Activated CD4-positive, alpha-beta T cell treated with anti-CD3 and anti-CD28 coated beads, Interleukin-2, Interleukin-4, amounts not matched to agents 100 ng/mL and 50 ng/mL, durations not matched to agents 16 hours and 8 hours (primary cell): ENCODE results near the gene TNS4.

ENCODE experiments used
- DNase-seq: peaks from one replicate; pipeline ENCODE4 v3.0.0-alpha.2; 2020; ENCODE audit warnings: low spot score

TNS4 gene

DNA sequence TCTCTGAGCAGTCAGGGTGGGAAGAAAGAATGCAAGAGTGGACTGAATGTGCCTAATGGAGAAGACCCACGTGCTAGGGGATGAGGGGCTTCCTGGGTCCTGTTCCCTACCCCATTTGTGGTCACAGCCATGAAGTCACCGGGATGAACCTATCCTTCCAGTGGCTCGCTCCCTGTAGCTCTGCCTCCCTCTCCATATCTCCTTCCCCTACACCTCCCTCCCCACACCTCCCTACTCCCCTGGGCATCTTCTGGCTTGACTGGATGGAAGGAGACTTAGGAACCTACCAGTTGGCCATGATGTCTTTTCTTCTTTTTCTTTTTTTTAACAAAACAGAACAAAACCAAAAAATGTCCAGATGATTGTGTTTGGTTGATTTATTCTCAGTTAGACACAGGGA is 44.1 kb downstream of the TNS4 start:
- no peak for DNase-seq

DNA sequence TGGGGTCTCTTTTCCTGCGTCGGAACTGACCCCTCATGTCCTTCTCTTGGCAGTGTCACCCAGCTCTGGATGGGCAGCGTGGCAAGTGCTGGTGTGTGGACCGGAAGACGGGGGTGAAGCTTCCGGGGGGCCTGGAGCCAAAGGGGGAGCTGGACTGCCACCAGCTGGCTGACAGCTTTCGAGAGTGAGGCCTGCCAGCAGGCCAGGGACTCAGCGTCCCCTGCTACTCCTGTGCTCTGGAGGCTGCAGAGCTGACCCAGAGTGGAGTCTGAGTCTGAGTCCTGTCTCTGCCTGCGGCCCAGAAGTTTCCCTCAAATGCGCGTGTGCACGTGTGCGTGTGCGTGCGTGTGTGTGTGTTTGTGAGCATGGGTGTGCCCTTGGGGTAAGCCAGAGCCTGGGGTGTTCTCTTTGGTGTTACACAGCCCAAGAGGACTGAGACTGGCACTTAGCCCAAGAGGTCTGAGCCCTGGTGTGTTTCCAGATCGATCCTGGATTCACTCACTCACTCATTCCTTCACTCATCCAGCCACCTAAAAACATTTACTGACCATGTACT is 44.9 kb downstream of the TNS4 start:
- no peak for DNase-seq

DNA sequence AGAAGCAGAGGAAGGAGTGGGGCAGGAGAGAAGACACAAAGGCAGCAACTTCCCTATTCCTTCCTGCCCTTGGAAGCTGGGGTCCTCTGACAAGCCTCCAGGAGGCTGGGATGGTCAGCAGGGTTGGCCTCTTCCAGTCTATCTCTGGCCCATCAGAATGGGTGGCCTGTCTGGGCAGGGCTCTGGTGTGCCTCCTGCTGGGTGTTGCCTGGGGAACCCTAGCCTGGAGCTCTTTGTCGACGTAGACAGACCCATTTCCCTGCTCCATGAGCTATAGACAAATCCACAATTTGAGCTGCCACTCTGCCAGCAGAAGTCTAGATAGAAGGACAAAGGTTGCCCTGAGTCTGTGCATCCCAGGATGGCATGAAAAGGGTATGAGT is 46.8 kb downstream of the TNS4 start:
- DNase-seq: no peak

DNA sequence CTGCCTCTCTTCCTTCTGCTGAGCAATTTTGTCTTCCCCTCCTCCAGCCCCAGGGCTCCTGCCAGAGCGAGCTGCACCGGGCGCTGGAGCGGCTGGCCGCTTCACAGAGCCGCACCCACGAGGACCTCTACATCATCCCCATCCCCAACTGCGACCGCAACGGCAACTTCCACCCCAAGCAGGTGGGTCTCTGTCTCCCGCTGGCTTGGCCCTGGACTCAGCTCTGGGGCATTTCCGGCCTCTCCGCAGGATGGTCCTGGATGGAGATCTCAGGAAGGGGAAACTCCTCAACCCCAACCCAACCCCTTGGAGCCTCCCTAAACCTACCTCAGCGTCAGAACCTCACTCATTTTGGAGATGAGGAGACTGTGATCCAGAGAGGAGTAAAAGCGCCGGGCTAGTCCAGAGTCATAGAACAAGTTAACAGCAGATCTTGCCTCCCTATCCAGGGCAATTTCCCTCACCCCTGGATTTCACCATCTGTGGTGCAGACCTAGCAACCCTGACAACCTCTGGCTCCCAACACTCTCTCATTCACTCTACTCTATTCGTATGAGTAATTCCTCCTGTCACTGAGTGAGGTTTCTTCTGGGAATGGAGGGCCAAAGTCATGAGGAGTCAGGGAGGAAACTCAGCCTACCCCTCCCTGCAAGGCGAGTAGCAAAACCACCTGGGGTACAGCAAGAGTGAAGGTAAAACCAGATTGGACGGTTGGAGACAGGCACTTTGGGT is 47.4 kb downstream of the TNS4 start:
- no peak for DNase-seq

DNA sequence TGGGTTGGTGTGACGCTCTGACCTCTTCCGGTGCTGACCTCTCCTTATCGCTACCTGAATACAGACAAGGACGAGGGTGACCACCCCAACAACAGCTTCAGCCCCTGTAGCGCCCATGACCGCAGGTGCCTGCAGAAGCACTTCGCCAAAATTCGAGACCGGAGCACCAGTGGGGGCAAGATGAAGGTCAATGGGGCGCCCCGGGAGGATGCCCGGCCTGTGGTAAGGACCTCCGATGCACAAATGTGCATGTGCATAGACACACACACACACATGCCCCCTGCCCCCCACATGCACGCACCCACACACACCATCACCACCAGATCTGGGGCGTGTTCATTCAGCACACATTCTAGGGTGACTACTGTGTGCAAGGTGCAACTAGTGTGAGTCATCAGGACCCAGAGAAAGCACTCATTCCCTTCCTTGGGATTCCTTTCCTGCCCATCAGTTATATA is 48.5 kb downstream of the TNS4 start:
- DNase-seq: no peak

DNA sequence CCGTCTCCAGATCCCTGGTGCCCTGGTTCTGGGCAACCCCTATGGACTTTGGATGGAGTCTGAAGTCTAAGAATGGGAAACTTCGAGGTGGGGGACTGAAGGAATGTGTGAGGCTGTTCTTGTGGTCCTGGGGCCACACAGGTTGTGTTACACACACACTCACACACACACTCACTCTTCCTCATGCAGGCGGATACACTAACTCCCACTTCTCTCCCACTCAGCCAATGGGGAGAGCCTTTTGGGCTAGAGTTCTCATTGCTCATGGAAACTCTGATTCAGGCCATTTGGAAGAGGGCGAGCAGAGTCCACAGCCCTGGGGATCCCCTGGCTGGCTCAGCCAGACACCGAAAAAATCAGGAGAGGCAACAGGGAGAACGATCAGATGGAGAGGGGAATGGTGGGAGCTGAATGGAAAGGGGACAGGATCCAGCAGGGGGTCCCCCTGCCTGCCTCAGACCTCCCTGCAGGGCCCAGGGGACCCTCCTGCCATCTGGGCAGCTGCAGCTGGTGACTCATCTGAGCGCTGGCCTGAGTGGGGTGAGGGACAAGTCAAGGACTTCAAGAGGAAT is 49.1 kb downstream of the TNS4 start:
- no peak for DNase-seq

DNA sequence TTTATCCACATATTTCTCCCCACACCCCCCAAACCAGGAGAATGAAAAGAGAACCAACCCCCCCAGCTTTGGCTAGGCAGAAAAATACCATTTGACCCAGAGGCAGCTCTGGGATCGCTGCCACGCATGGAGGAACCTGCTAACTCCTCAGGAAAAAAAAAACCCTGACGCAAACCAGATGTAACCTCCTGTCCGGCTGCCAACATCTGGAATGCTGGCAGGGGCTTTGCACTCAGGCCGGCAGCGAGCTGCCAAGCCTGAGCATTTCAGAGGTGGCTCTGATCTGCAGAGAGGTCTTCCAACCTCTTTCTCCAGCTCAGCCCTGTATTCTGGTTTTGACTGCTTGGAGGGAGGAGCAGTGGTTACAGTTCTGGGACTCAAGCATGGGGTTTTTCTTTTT is 50.0 kb downstream of the TNS4 start:
- DNase-seq: no peak

DNA sequence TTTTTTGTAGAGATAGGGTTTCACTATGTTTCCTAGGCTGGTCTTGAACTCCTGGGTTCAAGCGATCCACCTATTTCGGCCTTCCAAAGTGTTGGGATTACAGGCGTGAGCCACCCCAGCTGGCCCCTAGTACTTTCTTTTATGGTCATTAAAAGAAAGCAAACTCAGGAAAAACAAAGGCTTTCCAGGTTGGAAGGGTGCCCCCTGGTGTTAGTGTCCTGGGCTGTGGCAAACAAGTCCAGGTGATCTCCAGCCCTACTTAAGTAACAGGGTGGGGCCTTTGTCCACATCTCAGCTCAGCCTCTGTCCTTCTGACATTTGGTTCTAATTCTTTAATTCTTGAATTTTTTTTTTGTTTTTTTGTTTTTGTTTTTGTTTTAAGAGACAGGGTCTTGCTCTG is 51.2 kb downstream of the TNS4 start:
- DNase-seq: peak; percentile 30

DNA sequence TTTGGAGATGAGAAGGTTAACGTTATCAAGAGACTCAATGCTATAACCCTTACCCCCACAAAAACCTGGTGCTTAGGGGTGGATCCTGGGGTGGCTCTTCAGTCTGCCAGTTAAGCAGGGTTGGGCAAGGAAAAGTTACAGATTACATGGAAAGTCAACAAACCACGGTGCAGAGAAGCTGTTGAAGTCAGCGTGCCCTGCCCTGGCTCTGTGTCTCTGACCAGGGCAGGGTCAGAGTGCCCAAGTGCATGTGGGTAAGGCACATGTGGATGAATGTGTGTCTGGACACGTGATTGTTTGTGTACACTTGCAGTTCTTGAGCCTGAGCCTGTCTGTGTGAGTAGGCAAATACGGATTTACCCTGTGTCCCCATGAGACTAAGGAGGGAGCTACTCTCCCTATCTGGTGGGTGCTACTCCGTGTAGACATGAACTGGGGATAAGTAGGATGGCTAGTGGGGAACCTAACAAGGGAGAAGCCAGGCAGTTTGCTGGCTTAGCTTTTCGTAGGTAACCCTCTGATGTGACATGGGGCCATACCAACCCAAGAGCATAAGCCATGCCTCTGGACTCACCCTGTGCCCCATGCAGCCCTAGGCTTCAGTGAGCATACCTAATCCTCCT is 52.7 kb downstream of the TNS4 start:
- DNase-seq: no peak

DNA sequence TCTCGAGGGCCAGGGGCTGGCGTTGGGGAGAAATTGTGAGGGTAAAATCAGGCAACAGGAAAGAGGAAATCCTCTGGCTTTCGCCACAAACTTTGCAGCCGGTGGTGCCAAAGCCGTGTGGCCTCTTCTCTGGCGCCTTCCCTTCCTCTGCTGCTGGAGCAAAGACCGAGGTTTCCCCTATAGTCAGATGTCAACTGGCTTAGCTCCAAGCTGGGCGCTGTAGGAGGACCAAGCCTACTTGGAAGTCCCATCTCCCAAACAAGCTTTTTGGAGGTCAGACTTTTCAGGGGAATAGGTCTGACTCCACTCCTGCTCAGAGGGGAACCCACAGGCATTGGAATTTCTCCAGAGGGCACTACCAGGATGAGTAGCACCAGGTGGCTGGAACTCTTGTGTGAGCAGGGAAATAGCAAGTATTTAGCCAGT is 53.2 kb downstream of the TNS4 start:
- no peak for DNase-seq

DNA sequence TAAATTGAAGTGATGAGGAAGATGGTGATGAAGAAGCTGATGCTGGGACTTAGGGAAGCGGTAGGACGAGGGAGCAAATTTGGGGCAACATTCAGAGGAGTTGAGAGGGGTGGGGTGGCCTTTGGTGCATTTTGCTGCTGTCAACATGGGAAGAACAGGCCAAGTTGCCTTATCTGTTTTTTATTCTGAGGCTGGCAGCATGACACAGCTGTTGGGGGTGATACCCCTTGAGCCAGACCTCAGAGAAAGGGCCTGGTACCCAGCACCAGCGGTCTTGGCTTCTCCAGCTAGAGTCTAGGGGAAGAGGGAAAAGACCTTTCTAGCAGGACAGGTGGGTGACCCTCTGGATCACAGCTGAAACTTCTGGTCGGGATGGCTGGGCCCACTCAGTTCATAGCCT is 53.6 kb downstream of the TNS4 start:
- DNase-seq: no peak

DNA sequence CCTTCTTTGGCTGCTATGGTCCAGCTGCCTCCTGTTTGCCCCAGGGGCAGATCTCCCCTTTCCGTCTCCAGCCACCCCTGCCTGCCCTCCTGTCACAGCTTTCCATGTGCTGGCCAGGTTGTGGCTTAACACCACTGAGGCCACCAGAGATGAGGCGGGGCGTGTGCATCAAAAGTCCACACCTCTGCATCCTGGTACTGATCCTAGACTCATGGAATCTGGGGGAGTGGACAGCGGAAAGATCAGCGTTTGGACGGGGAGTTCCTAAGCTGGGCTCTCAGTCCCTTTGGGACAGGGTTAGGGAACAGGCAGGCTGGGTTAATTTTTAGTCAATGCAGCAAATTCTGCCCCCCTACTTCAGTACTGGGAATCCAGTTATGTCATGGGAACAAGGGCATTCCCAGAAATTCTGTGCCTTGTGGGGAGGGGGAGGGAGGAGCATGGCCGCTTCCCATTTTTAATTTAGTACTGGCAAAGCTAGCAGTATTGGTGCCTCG is 54.2 kb downstream of the TNS4 start:
- no peak for DNase-seq

DNA sequence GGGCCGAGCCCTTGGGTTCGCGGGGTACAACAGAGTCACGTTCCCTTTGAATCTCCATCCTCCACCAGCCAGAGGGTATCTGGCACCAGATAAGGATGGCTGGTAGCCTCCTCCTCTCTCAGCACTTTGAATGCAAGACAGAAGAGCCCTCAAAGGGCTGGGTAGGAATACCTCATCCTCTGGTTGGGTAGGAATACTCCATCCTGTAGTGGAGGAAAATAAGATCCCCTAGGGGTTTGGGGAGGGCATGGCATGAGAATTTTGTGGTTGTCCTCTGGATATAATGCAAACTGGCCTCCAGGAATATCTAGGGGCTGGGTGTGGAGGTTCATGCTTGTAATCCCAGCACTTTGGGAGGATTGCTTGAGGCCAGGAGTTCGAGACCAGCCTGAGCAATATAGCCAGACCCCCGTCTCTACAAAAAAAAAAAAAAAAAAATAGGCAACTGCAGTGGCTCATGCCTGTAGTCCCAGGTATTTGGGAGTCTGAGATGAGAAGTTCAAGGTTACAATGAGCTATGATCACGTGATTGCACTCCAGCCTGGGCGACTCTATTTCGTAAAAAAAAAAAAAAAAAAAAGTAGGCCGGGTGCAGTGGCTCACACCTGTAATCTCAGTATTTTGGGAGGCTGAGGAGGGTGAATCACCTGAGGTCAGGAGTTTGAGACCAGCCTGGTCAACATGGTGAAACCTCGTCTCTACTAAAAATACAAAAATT is 55.5 kb downstream of the TNS4 start:
- no peak for DNase-seq

DNA sequence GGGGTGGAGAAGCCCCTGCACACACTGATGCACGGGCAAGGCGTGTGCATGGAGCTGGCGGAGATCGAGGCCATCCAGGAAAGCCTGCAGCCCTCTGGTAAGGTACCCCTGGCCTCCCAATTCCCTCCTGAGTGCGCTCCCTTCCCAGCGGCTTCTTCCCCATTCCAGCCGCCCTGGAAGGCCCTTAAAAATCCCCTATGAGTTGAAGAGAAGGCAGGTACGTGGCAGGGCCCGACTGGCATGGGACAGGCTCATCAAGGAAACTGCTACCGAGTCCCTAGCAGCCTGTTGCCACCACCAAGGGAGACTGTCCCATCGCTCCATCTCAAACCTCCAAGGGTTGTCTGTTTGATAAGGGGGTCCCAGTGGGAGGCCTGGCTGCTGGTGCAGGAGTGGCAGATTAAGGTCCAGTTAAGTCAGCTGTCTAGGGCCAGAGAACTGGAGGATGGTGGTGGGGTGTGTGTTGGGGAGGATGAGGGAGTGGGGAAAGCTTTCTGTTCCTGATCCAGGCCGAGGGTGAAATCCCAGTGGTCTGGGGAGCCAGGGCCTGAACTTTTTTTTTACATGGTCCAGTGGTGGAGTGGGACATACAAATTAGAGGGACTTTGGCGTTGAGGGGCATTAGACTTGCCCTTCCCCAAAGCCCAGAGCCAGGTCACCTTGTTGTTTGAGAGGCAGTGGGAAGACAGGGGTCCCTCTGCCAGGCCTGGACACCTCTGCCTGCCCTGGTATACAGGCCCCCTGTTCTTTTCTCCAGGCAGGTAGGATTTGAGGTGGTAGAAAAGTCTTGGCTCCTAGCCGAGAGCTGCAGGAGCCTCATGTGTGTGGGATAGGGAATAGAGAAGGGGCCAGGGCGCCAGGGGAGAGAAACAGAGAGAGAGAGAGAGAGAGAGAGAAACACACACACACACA is 57.2 kb downstream of the TNS4 start:
- no peak for DNase-seq

DNA sequence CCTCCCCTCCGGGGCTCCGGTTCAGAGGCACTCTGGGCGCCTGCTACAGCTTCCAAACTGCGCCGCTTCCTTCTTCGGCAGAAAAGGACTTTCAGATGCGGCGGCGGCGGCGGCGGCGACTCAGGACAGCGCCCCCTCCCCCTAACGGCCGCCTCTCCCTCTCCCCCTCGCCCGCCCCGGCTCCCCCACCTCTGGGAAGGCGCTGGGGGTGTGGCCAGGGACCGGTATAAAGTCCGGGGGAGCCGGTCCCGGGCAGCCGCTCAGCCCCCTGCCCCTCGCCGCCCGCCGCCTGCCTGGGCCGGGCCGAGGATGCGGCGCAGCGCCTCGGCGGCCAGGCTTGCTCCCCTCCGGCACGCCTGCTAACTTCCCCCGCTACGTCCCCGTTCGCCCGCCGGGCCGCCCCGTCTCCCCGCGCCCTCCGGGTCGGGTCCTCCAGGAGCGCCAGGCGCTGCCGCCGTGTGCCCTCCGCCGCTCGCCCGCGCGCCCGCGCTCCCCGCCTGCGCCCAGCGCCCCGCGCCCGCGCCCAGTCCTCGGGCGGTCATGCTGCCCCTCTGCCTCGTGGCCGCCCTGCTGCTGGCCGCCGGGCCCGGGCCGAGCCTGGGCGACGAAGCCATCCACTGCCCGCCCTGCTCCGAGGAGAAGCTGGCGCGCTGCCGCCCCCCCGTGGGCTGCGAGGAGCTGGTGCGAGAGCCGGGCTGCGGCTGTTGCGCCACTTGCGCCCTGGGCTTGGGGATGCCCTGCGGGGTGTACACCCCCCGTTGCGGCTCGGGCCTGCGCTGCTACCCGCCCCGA is 58.0 kb downstream of the TNS4 start, which contains the start of gene IGFBP4:
Gene IGFBP4 (plus strand): TSS at position 255 of the 792 bp plus-strand sequence. CDS start 286 bp downstream, at position 541.
- DNase-seq: peak; percentile 75

DNA sequence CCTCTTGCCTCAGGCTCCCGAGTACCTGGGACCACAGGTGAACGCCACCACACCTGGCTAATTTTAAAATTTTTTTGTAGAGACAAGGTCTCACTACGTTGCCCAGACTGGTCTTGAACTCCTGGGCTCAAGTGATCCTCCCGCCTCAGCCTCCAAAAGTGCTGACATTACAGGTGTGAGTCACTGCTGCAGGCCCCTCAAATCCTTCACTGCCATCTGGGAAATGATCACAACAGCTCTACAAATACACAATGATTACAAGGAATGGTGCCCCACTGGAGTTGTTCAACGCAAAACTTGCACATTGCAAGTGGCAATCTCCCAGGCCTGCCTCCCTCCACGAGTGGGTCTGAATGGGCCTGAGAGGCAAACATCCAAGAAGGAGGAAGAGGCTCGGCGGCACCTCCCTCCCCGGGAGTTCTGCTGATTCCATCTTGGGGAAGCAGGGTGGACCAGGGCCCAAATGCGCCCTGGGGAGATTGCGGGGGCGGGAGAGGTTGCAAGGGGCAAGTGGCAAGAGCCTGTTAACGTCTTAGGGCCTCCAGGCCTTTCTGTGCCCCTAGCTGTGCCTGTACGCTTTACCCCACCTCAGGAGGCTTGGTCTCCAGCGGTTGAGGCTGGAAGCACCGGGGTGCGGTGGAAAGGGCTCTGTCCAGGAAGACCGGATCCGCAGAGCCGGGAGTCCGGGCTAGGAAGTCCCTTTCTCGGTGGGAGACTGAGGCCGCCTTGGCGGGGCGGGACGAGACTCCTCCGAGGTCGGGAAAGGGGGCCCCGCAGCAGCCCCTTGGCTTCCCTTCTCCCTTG is 58.8 kb downstream of the TNS4 start:
- DNase-seq: no peak

DNA sequence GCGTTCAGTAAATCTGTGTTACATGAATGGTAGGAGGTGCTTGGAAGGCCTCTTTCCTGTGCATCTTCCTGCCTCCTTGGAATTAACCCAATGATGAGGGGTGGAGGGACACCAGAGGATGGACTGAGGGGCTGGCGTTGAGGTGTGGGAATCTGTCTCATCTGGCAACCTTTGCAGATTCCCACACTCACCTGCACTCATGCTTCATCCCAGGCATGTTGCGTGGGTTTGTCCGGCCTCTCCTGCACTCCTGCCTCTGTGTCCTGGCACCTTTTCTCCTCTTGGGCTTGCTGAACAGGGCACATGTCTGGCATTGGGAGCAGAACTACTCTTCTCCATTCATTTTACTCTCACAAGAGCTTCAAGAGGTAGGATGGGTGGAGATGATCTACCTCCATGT is 61.3 kb downstream of the TNS4 start:
- no peak for DNase-seq

DNA sequence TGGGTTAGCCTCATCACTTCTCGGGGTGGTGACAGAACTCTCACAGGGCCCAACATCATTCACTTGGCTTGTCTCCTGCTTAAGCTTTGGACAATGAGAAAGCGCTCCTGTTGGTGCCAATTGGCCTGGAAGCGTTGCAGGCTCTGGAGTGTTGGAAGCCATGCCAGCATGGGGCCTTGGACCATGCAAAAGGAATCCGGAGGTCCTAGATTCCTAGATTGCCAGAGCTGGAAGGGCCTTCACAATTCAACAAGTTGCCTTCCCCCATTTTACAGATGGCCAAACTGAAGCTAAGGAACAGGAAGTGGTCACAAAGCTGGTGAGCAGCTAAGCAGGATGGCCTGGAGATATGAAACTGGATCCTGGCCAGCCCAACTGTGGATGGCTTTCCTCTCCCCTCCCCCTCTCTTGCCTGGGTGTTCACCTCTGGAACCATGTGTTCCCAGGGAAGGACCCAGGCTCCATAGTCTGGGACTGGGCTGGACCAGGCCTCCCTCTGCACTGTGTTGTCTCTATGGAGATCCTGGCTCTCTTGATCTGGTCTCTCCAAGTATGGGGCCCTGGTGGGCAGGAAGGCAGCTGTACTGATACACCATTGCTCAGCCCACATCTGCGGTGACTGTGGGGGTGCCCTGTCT is 64.2 kb downstream of the TNS4 start:
- DNase-seq: no peak

DNA sequence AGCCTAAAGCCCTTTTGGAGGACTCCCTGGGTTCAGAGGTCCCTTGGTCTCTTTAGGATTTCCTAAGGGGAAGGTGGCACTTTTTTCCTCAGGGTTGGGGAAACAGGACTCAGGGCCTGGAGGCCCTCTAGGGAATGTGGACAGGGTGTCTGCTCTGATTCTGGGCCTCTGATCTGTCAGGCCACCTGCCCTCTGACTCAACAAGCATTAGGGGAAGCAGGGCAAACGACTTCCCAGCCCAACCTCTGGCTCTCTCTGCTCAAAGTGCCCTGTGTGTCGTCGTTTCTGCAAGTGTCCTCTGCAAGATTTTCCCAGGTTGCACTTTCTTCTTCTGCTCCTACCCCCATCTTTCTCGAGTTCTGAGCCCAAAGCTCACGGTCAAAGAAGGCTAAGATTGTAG is 64.8 kb downstream of the TNS4 start:
- DNase-seq: no peak
